ENCODE data around the gene CALR.

Gene CALR

DNA sequence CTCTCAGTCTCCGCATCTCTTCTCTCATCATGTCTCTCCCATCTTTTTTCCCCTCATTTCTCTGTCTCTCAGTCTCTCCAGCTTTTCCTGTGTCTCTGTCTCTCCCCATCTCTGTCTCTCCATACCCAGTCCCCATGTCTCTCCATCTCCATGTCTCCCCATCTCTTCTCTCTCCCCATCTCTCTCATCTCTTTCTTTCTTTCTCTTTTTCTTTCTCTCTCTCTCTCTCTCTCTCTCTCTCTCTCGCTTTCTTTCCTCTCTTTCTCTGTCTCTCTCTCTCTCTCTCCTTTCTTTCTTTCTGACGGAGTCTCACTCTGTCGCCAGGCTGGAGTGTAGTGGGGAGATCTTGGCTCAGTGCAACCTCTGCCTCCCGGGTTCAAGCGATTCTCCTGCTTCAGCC lies 44.2 kb downstream of the CALR start:
- no peak for DNase-seq (ENCODE audit: extremely low read depth, low read depth)
- TF ChIP-seq, protein P1, sequence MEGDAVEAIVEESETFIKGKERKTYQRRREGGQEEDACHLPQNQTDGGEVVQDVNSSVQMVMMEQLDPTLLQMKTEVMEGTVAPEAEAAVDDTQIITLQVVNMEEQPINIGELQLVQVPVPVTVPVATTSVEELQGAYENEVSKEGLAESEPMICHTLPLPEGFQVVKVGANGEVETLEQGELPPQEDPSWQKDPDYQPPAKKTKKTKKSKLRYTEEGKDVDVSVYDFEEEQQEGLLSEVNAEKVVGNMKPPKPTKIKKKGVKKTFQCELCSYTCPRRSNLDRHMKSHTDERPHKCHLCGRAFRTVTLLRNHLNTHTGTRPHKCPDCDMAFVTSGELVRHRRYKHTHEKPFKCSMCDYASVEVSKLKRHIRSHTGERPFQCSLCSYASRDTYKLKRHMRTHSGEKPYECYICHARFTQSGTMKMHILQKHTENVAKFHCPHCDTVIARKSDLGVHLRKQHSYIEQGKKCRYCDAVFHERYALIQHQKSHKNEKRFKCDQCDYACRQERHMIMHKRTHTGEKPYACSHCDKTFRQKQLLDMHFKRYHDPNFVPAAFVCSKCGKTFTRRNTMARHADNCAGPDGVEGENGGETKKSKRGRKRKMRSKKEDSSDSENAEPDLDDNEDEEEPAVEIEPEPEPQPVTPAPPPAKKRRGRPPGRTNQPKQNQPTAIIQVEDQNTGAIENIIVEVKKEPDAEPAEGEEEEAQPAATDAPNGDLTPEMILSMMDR (IDR thresholded peaks at IDR 0.05; ENCODE audit: low read depth, low read length), result no peak

DNA sequence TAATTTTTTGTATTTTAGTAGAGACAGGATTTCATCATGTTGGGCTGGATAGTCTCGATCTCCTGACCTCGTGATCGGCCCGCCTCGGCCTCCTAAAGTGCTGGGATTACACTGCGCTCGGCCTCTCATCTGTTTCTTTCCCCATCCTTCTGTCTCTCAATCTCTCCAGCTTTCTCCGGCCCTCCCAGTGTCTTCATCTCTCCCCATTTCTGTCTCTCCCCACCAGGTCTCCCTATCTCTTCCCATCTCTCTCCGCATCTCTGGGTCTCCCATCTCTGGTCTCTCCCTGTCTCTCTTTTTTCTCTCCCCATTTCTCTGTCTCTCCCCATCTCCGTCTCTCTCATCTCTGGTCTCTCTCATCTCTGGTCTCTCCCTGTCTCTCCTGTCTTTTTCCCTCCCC lies 44.7 kb downstream of the CALR start:
- TF ChIP-seq, protein P1 (IDR thresholded peaks at IDR 0.05; ENCODE audit: low read depth, low read length), result no peak
- no peak for DNase-seq (ENCODE audit: extremely low read depth, low read depth)

DNA sequence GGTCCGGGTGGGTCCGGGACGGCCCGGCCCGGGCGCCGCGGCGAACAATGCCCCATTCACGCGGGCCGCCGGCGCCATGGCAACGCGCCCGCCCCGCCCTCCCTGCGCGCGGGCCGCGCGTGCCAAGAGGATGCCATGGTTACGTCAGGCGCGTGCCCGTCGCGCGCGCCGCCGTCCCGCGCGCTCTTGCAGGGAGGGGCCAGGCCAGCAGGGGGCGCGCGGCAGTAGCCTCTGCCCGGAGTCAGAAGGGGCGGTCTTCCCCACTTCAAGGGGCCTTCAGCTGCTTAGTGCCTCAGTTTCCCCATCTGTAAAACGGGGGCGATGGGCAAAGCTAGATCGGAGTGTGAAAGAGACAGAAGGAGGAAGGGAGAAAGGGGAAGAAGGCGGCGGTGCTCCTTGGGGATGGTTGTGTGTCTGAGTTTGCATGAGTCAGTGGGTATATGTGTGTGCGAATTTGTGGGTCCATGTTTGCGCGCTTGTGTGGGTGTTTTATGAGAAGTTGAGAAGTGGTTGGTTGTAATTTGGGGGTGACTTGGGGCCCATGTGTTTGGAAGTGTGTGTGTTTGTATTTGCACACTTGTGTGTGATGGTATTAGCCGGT lies 45.2 kb downstream of the CALR start:
- TF ChIP-seq, protein P1 (IDR thresholded peaks at IDR 0.05; ENCODE audit: low read depth, low read length), result peak; percentile 59
- peak; percentile 56 for DNase-seq (ENCODE audit: extremely low read depth, low read depth)

DNA sequence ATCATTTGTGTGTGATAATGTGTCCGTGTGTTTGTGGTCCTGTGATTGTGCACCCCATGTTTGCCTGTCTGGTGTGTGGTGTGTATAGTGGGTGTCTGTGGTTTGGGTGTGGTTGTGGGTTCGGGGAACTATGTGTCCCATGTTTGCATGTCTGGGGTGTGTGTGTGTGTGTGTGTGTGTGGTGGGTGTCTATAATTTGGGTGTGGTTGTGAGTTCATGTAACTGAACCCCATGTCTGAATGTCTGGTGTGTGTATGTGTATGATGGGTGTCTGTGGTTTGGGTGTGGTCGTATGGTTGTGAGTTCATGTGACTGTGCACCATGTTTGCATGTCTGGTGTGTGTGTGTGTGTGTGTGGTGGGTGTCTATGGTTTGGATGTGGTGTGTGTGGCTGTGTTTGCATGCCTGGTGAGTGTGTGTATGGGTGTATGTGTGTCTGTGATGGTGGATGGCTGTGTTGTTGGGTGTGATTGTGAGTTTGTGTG lies 45.8 kb downstream of the CALR start:
- DNase-seq (ENCODE audit: extremely low read depth, low read depth), result no peak
- TF ChIP-seq, protein P1 (IDR thresholded peaks at IDR 0.05; ENCODE audit: low read depth, low read length), result no peak

DNA sequence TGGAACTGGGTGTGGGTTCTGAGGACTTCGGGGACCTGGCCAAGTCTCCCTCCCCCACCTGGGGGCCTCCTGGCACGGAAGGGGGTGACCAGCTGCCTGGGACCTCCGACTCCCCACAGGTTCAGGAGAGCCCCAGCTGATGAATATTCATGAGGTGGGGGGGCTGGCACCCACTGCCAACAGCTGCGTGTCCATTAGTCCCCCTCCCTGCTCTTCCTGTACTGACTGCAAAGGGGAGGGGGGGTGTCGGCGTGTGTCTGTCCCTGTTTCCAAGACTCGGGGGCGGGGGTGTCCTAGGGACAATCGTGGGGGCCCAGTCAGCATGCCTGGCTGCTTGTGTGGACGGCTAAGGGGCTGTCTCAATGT lies 46.3 kb downstream of the CALR start:
- DNase-seq (ENCODE audit: extremely low read depth, low read depth), result no peak
- TF ChIP-seq, protein P1 (IDR thresholded peaks at IDR 0.05; ENCODE audit: low read depth, low read length), result no peak

DNA sequence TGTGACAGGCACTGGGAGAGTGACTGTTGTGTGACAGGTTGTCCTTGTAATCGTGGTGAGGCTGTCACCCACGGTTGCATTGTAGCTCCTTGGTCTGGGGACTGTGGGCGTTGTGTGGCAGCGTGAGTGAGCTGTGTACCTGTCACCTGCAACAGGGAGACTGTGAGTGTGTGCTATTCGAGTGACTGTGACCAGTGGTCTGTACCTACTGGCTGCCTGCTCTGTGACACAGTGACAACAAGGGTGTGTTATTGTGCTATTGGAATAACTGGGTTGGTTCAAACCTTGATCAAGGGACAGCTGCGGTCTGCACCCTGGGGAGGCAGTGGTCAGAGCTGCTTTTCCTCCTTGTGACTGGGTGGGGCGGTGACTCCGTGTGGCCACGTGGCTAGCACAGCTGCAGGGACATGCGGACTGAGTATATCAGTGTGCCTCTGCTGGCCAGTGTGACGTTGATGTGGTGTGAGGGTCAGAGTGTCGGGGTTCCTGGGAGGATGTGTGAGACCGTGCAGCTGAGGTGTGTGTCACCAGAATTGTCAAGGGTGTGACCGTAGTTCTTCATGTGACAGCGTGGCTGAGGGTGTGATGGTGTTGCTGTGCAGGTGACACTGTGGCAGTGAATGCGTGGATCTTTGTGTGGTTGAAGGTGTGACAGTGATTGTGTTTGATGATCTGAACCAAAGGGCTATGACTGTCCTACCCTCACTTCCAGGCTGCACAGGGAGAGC lies 46.8 kb downstream of the CALR start:
- DNase-seq (ENCODE audit: extremely low read depth, low read depth), result no peak
- TF ChIP-seq, protein P1 (IDR thresholded peaks at IDR 0.05; ENCODE audit: low read depth, low read length), result no peak

DNA sequence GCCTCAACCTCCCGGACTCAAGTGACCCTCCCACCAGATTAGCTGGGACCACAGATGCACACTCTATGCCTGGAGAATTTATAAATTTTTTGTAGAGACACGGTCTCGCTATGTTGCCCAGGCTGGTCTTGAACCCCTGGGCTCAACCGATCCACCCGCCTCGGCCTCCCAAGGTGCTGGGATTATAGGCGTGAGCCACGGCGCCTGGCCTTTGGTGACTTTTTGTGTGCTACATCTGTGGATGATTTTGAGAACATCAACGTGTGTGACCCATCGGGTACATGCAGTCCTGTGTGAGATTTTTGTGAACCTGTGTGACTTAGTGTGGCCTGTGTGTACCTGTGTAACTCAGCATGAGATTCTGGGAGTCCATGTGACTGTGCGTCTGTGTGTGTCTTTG lies 48.3 kb downstream of the CALR start:
- DNase-seq (ENCODE audit: extremely low read depth, low read depth), result no peak
- TF ChIP-seq, protein P1 (IDR thresholded peaks at IDR 0.05; ENCODE audit: low read depth, low read length), result no peak
